HG03442 (cell line): Measurements from ENCODE around the gene OR5B17.
"Not testable (repeated sequence)": the region's sequence is repeated elsewhere in the genome, so short reads cannot be mapped to it uniquely, and the experiment has no call there.

Experiments used
- ATAC-seq: cut with Tn5 transposase; IDR thresholded peaks from one replicate; pipeline ENCODE4 v1.9.1; 2021; ENCODE audit warnings: mild to moderate bottlenecking, moderate library complexity; ENCODE audit not compliant: unreplicated experiment

The OR5B17 gene

DNA sequence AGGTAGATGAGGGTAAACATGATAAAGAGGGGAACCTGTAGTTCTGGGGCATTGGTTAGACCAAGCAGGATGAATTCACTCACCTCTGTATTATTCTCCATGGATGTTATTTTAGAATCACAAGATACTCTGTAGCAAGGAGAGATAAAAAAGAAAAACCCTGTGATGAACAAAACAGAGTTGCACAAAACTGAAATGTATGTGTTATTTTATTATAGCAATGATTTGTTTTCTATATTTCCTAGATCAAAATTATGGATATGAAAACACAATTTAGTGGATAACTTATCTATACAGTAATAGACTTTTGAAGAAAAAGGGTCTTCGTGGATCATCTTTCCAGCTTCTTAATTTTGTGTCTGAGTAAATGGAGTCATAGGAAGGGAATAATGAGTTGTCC lies at the start of gene OR5B17:
TSS of gene OR5B17 (minus strand) at position 101 of the 400 bp plus-strand sequence. CDS start at position 101, 0 bp downstream.
- ATAC-seq: no peak

DNA sequence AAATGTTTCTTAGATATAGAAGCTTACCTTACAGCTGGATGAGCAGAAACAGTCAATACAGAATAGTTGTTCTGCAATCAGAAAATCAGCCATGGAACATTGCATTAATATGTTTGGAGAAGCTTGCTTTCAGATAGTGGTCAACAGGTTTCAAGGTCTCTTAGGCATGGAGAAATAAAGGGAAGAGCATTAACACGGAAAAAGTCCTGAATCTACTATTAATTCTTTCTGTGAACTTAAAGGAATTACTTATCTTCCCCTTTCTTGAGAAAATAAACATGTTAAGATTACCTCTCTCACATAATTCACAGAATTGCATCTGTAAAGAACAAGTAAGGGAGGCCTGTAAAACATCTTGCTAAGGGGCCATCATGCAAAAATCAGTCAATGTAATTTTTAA lies 47.9 kb upstream of the OR5B17 start, which contains the start of gene OR5B3:
TSS of gene OR5B3 (minus strand) at position 101 of the 400 bp plus-strand sequence. CDS start 3,465 bp downstream, outside the sequence.
- no peak for ATAC-seq

DNA sequence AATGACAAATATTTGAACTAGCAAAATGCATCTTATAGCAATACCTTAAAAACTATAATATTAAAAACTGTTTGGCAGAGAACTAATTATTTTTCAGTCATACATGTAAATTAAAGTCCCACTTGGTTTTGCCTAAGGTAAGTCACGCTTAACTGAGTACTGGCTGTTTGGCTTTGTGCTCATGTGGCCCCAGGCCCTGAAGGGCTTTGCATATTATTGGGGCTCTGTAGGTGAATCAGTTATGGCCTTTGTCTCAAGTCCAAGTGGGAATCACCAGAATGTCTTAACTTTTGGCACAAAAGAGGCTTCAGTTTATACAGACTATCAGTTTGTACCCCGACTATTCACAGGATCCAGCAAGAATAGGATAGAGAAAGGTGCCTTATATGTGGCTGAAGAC lies 40.8 kb upstream of the OR5B17 start:
- not testable (repeated sequence) for ATAC-seq

DNA sequence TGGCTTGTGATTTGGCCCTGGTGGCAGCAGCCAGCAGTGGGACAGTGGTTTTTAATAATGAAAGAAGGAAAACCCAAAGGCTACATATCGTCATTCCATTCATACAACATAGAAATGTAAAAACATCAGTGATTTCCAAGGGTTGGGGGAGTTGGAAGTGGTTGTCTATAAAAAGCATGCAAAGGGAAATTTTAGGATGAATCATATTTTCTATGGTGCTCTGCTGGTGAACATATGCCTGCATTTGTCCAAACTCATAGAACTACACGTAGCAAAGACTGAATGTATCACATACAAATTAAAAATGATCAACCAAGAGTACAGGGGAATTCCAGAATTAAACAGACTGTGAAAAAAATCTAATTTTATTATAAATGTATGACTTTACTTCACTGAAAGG lies 36.7 kb upstream of the OR5B17 start:
- no peak for ATAC-seq

DNA sequence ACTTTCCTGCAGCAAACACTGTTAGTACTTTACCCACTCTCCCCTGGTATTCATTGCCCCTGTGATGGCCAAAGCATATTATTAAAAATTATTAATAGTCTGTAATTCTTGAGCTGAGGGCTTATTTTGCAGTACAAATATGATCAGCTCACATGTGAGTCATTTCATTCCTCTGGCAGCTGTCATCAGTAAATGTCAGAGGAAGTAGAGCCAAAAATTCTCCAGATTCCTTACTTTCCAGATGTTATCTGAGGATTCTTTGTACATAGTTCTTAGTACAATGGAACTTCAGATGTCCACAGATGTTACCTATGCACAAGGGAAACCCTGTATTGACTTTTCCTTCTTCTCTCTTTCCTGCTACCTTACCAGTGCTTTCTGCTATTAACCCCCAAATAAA lies 35.3 kb upstream of the OR5B17 start:
- ATAC-seq: no peak

DNA sequence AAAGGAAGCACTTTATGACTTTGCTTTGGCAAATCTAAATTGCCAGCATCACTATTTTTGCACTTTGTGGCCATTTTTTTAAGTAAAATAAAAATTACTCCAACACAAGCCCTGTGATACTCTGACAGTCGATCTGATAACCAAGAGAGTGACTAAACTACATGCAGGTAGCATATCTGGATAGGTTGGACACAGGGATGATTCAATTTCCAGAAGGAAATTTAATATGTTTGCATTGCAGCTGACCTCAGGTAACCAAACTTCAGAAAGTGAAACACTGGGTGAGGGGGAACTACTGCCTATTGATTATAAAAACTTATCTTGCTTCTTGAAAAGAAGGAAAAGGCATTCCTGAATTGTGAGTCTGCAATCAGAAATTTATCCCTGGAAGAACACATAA lies 33.9 kb upstream of the OR5B17 start:
- no peak for ATAC-seq

DNA sequence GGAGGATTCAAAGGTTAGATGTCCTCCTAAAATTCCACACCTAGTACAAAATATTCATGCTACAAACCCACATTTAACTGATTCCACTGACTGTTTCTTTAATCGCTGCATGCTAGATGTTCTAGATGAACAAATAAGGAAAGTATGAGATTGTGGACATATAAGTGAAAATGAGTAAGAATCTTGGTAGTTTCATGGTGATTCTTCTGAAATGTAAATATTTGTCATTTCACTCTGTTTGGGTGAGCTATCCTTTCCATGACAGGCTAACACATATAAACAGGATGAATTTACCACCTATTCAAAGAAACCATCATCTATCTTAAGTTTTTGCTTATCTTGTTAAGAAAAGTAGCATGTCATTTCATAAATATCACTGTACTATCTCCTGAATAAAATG lies 33.0 kb upstream of the OR5B17 start:
- no peak for ATAC-seq

DNA sequence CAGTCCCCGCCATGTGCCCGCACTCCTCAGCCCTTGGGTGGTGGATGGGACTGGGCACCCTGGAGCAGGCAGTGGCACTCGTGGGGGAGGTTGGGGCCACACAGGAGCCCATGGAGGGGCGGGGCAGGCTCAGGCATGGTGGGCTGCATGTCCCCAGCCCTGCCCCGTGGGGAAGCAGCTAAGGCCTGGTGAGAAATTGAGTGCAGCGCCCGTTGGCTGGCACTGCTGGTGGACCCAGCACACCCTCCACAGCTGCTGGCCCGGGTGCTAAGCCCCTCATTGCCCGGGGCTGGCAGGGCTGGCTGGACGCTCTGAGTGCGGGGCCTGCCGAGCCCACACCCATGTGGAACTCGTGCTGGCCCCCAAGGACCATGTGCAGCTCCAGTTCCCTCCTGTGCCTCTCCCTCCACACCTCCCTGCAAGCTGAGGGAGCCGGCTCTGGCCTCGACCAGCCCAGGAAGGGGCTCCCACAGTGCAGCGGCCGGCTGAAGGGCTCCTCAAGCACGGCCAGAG lies 31.7 kb upstream of the OR5B17 start:
- no peak for ATAC-seq

DNA sequence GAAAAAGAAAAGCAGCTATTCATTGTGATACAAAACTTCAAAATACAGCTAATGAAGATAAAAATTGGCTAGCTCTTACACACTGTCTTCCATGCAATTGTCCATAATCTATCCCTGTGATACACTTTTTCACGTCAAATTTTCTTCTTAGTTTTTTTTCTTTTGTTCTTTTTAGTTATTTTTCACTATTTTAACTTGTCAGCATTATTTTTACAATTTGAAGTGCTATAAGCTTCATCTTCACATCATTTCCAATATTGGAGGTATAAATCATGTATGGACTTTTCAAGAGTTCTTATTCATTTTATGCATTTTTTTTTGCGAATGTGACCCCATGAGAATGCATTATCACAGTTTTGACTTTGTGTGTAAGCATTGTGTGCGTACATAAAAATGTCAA lies 4.1 kb downstream of the OR5B17 start:
- no peak for ATAC-seq

DNA sequence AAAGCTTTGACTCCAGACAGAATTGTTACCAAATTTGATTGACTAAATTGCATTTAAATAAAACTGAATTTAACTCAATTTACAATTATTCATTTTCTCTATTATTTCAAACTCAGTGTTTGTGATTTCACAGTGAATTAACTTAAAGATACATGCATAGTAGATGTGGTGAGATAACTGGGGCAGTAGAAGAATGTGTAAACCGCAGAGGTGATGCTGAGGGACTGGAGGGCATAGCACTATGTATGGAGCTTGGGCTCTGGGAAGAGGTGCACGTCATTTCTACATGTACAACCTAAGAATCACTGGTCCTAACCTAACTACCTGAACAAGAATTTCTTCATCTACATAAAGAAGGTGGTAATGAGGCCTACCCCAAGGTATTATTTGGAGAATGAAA lies 13.7 kb downstream of the OR5B17 start:
- no peak for ATAC-seq

DNA sequence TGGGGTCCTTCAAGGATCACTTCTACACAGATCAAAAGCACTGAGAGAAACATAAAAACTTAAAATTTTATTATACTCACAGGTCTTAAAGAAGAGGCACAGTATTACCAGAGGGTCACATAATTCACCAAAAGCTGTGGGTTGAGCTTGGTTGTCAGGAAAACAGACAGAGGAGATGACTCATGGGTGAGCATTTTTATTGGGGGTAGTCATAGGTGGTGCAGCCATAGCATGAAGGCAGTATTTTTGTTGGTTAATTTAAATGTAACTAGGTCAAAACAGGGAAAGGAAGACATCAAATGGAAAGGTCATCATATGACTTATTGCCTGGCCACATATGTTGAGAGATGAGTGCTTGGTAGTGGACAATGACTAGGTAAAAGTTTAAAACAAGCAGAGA lies 24.2 kb downstream of the OR5B17 start:
- no peak for ATAC-seq

DNA sequence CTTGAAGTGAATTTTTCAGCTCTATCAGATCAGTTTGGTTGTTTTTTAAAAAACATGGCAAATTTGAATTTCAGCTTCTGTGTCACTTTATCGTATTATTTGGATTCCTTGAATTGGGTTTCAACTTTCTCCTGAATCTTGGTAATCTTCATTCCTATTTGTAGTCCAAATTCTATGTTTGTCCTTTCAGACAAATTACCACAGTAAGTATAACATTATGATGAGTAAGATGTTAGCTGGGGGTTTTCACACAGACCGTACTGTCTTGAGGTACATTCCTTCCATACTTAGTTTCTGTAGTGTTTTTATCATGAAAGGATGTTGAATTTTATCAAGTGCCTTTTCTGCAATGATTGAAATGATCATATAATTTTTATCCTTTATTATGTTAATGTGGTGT lies 28.0 kb downstream of the OR5B17 start:
- no peak for ATAC-seq

DNA sequence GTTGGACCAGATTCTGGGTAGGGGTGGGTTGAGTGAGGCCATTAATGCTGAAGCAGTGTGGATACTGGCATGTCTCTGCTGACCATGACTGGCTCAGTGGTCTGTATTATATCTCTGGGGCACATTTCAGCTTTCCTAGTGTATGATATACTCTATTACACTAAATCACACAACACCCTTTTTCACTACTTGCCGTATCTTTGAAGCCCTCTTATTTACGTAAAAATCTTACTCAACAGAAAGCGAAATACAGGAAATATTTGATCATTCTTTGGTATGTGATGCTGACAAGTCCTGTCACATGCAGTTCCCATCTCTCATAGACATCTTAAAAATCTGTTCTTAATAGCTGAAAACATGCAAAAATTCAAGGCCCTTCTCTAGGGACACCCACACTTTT lies 40.3 kb downstream of the OR5B17 start:
- ATAC-seq: no peak

DNA sequence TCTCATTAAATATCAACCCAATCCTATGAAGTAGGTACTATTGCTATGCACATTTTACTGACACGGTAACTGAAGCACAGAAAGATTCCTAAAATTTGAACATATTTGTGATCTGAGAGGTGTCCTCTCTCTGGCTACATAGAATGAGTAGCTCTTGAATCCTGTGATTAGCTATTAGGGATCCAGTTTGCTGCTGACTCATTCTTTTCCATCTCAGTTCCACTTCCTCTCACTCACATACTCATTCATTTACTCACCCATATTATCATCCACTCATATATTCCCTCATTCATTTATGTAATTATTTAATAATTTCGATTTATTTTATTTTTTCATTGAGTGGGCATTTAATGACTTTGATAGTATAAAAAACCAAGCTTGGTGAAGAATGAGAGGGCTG lies 42.7 kb downstream of the OR5B17 start:
- no peak for ATAC-seq
